GM19467 (cell line): ENCODE data around the gene PLEKHG5.
"Not testable (repeated sequence)": the region's sequence is repeated elsewhere in the genome, so short reads cannot be mapped to it uniquely, and the experiment has no call there.

ENCODE experiments used
- ATAC-seq: cut with Tn5 transposase; IDR thresholded peaks from one replicate; pipeline ENCODE4 v1.9.1; 2021; ENCODE audit warnings: mild to moderate bottlenecking, moderate library complexity; ENCODE audit not compliant: unreplicated experiment

Gene PLEKHG5

GRCh38 chr1:6447818-6448748 is 43.4 kb downstream of the PLEKHG5 start:
- ATAC-seq: no peak

- no peak for ATAC-seq
These were observed 44.2 kb downstream of the PLEKHG5 start for GRCh38 chr1:6447016-6447817.

GRCh38 chr1:6446665-6447015 is 44.8 kb downstream of the PLEKHG5 start:
- ATAC-seq: no peak

DNA sequence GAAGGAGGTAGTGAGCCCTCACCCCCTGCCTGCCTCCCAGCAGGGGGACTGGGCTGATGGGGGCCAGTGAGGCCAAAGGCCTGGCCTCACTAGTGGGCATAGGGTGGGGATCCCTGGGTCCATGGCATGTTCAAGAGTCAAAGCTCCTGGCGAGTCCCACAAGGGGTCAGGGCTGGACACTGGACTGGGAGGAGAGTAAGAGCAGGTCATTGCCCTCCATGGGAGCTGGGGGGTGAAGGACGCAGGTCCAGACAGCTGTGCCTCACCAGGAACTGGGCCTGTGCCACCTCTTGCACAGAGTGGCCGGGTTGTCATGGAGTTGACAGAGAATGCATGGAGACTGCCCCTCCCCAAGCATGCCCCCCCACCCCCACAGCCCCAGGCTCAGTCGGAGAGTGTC is 45.5 kb downstream of the PLEKHG5 start:
- not testable (repeated sequence) for ATAC-seq

DNA sequence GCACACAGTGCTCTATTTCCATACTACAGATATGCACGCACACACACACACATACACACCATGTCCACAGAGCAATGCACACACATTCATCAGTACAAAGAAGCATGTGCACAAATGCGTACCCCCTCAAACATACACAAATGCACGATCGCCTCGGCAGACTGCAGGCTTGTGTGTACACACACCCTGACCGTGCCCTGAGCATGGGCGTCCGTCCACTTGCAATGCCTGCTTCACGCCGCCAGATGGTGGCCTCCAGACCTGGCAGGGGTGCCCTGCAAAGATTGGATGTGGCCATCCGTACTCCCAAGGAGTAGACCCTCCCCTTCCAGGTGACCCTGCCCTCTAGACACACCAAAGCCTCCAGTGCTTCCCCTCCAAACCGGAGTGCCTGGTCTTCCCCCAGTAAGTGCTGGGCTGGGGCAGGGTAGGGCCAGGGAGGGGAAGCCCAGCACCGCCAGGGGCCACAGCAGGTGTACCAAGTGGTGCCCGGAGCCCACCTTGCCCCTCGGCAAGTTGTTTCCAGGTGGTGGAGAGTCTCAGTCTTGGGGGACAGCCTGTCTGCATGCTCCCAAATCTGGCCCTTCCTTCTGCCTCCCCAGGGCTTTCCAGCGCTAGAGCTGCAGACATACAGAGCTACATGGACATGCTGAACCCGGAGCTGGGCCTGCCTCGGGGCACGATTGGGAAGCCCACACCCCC is 46.3 kb downstream of the PLEKHG5 start:
- no peak for ATAC-seq

DNA sequence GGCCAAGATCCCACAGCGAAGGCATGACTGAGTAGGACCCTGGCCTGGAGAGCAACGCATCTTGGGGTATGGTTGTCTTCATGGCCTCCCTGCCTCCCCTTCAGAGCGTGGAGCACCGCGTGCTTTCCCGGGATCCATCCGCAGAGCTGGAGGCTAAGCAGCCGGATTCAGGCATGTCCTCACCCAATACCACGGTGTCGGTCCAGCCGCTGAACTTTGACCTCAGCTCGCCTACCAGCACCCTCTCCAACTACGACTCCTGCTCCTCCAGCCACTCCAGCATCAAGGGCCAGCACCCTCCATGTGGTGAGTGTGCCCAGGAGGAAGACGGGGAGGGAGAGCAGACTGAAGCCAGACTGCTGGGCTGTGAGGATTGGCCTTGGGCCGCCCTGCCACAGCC is 47.1 kb downstream of the PLEKHG5 start:
- ATAC-seq: no peak

GRCh38 chr1:6443339-6444115 is 47.9 kb downstream of the PLEKHG5 start:
- ATAC-seq: no peak

- ATAC-seq: no peak
These were observed 49.9 kb downstream of the PLEKHG5 start for GRCh38 chr1:6441586-6441985.

GRCh38 chr1:6440198-6441126 is 51.0 kb downstream of the PLEKHG5 start:
- no peak for ATAC-seq

- ATAC-seq: no peak
These were observed 53.4 kb downstream of the PLEKHG5 start for GRCh38 chr1:6438047-6438525.

GRCh38 chr1:6437012-6437700 is 54.3 kb downstream of the PLEKHG5 start:
- ATAC-seq: not testable (repeated sequence)

DNA sequence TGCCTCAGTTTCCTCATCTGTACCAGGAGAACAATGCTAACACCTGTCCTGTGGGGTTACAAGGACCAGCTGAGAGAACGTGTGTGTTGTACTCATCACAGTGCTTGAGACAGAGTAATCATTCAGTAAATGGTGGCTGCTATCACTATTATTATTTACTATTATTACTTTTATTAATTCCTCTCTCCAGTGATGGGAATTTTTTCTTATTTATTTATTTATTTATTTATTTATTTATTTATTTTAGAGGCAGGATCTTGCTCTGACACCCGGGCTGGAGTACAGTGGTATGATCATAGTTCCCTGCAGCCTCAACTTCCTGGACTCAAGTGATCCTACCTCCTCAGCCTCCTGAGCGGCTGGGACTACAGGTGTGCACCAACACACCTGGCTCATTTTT is 55.2 kb downstream of the PLEKHG5 start:
- not testable (repeated sequence) for ATAC-seq

DNA sequence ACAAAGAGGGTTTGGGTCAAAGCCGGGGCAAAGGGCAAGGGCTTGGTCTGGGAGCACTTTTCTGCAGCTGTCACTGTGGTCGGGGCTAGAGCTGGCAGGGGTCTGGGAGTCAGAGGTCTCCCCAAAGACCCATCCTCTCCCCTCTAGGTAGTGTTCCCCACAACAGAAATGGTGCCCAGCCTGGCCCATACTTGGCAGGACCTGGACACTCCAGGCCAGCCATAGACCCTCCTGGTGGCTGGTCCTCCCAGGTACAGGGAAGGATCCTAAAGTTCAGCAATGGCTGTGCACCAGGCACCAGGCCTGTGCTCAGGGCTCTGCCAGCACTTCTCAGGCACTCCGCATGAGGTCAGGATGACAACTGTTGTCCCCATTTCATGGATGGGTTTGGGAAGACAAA is 55.9 kb downstream of the PLEKHG5 start:
- no peak for ATAC-seq

DNA sequence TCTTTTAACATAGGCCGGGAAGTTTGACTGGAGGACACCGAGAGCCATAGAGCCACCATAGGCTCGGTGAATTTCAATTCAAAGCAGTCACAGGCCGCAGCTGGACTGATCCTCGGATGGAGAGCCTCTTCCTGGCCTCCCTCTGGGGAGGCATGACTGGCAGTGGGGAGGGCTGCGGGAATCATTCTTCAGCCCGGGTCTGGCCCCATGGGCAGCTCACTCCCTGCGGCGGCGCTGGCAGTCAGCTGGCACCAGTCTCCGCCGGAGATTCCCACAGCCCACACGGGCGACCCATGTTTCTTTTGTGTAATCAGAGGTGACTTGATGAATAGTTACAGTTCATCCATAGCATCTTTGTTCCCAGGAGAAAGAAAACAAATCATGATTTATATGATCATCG is 56.3 kb downstream of the PLEKHG5 start:
- ATAC-seq: no peak

DNA sequence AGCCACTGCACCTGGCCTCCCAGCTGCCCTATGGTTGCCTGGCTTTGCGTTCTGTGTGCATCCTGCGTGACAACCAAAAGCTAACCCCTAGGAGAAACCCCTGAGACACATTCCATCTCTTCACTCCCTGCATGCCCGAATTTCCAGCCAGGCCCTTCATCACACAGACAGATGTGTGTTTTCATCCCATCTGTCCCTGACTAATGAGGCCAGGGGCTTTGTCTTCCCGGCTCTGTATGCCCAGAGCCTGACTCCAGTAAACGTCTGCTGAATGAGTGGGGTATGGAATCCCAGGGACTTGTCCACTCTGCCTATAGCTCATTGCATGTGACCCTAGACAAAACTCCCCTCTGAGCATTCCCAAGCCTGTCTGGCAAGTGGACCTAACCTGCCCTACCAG is 57.3 kb downstream of the PLEKHG5 start:
- no peak for ATAC-seq

DNA sequence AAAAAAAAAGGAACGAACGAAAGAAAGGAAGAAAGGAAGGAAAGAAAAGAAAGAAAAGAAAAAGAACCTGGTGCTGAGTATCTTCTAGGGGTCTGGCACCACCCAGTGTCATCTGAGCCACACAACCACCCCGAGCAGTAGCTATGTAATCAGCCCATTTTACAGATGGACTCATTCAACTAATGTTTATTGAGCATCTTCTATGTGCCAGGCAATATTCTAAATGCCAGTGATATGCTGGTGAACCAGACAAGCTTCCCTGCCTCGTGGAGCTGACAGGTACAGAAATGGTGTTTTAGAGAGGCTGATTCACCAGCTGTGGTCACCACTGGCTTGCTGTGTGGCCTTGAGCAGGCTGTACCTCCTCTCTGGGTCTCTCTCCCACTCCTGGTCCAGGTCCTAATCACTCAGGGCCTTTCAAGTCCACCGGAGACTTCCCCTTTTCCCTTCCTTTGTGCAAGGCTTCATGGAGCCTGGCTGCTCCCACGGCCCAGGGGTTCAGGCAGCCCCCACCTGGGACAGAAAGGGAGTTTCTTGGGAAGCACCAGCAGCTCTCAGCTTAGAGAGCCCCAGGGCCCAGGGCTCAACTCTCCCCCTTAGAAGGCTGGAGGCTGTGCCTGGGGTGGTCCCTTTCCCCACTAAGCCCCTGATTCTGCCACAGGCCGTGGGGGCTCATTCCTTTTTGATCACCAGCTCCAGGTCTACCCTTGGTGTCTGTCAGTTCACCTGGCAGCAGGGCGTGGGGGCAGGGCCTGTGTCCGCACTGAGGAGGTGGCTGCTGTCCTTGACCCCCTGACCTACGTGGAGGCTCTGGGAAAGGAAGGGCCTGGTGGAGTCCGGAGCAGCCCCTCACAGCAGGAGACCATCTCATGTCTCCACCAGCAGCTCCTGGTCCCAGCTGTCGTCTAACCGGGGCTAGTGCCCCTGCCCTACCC is 59.6 kb downstream of the PLEKHG5 start:
- ATAC-seq: not testable (repeated sequence)

GRCh38 chr1:6429660-6430411 is 61.6 kb downstream of the PLEKHG5 start:
- not testable (repeated sequence) for ATAC-seq
